GM19238 (cell line): Measurements from ENCODE around the gene LITAFD.

Experiments
- DNase-seq: peaks from one replicate; pipeline ENCODE4 v3.0.0; 2011; ENCODE audit warnings: low spot score; ENCODE audit not compliant: insufficient read length

Gene LITAFD

GRCh38 chr16:8919089-8919933 lies 37.2 kb downstream of the LITAFD start:
- DNase-seq = no peak

GRCh38 chr16:8919934-8920462 lies 37.8 kb downstream of the LITAFD start:
- no peak for DNase-seq

GRCh38 chr16:8920645-8921346 lies 38.6 kb downstream of the LITAFD start:
- DNase-seq = no peak

GRCh38 chr16:8921347-8921984 lies 39.3 kb downstream of the LITAFD start:
- DNase-seq = no peak

GRCh38 chr16:8923199-8923598 lies 41.0 kb downstream of the LITAFD start:
- DNase-seq = no peak

- no peak for DNase-seq
These were observed 42.1 kb downstream of the LITAFD start for GRCh38 chr16:8924214-8924613.

GRCh38 chr16:8925455-8925854 lies 43.3 kb downstream of the LITAFD start:
- DNase-seq = no peak

- no peak for DNase-seq
These were observed 44.7 kb downstream of the LITAFD start for GRCh38 chr16:8926827-8927226.

- no peak for DNase-seq
These were observed 46.4 kb downstream of the LITAFD start for GRCh38 chr16:8928467-8928957.

- DNase-seq = no peak
These were observed 47.1 kb downstream of the LITAFD start for GRCh38 chr16:8929086-8929748.

GRCh38 chr16:8931859-8932258 lies 49.7 kb downstream of the LITAFD start:
- DNase-seq = no peak

- DNase-seq = no peak
These were observed 52.5 kb downstream of the LITAFD start for GRCh38 chr16:8934601-8935000.
